ENCODE data around the gene EVA1A. TPM values are rescaled to one million over a fixed set of nuclear protein-coding genes. Genes with fewer than 3 reads are reported as not detected.

EVA1A gene
- total RNA-seq, 4 donors from 2014 or later: 0.17 to 1.2 (median 0.69) TPM; not detected in 1

DNA sequence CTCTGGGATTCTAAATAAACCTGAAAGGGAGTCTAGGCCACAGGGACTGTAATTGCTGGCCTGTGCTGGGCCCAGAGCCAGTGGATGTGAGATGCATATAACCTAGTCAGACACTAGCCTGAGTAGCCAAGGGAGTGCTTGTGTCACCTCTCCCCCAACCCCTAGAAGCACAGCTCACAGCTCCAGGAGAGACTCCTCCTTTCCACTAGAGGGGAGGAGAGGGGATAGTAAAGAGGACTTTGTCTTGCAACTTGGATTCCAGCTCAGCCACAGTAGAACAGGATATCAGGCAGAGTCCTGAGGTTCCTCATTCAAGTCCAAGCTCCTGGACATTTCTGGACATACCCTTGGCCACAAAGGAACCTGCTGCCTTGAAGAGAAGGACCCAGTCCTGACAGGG is 18.4 kb upstream of the EVA1A start:
- no peak overlapping the region for H3K27ac ChIP-seq (replicated peaks in 1 of 4)
- TF ChIP-seq EP300 (IDR thresholded peaks at IDR 0.05): no peak
- TF ChIP-seq POLR2AphosphoS5 (IDR thresholded peaks at IDR 0.05): no peak
- TF ChIP-seq, protein P1, sequence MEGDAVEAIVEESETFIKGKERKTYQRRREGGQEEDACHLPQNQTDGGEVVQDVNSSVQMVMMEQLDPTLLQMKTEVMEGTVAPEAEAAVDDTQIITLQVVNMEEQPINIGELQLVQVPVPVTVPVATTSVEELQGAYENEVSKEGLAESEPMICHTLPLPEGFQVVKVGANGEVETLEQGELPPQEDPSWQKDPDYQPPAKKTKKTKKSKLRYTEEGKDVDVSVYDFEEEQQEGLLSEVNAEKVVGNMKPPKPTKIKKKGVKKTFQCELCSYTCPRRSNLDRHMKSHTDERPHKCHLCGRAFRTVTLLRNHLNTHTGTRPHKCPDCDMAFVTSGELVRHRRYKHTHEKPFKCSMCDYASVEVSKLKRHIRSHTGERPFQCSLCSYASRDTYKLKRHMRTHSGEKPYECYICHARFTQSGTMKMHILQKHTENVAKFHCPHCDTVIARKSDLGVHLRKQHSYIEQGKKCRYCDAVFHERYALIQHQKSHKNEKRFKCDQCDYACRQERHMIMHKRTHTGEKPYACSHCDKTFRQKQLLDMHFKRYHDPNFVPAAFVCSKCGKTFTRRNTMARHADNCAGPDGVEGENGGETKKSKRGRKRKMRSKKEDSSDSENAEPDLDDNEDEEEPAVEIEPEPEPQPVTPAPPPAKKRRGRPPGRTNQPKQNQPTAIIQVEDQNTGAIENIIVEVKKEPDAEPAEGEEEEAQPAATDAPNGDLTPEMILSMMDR (IDR thresholded peaks at IDR 0.05): no peak
- TF ChIP-seq POLR2A (IDR thresholded peaks at IDR 0.05; ENCODE audit: low read depth): no peak
- H3K4me3 ChIP-seq: no peak overlapping the region
- no peaks in the 10 kb centered on the region for H3K4me1 ChIP-seq
- DNase-seq (ENCODE audit: extremely low spot score): no peak
- H3K27me3 ChIP-seq: no peaks in the 10 kb centered on the region
- H3K9me3 ChIP-seq: peaks cover 0 to 8% (median 0%) of the 10 kb centered on the region in 4 donors
- H3K36me3 ChIP-seq: no peaks in the 10 kb centered on the region
- intact Hi-C loops (cut with DNase I): no loop called here

DNA sequence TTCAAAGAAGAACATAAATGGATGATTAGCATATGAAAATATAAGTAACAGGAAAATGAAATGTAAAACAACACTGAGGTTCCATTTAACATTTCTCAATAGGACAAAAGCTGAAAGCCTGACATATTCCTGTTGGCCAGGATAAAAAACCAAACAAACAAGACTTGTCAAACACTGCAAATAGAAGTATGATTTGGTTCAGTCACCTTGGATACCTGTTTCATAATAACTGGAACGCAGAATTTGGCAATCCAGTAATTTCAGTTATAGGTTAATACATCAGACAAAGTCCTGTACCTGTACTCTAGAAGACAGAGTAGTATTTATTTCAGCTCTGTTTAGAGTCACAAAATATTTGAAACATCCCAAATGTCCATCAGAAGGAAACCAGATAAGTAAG is 16.5 kb upstream of the EVA1A start:
- no peaks in the 10 kb centered on the region for H3K4me1 ChIP-seq
- DNase-seq (ENCODE audit: extremely low spot score): no peak
- WGBS: 80% methylated on average over 1 of the region's 1 CpG
- intact Hi-C loops (cut with DNase I): no loop called here
- H3K27me3 ChIP-seq: no peaks in the 10 kb centered on the region
- H3K36me3 ChIP-seq: no peaks in the 10 kb centered on the region
- peaks cover 0 to 8% (median 0%) of the 10 kb centered on the region in 4 donors for H3K9me3 ChIP-seq
- TF ChIP-seq POLR2AphosphoS5 (IDR thresholded peaks at IDR 0.05) (no peak), POLR2A (IDR thresholded peaks at IDR 0.05; ENCODE audit: low read depth) (no peak), EP300 (IDR thresholded peaks at IDR 0.05) (no peak)
- TF ChIP-seq, protein P1 (IDR thresholded peaks at IDR 0.05): no peak
- no peak overlapping the region for H3K4me3 ChIP-seq
- no peak overlapping the region for H3K27ac ChIP-seq (replicated peaks in 1 of 4)

DNA sequence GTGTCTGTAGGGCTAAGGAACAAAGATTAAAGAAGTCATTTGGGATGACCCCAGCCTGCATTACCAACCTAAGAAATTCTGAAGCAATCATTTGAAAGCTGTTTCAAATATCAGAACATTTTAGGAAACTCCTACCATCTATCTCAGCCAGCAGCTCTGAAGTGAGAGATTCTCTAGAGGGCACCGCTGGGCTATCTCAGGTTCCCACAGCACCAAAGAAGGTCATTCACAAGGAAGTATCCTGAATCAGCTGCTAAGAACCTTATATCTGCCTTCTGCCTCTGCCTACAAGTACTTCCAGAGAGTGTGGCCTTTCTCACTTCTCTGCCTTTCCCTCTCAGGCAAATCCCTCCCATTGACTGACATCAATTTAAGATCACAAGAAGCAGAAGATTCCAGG is 13.4 kb upstream of the EVA1A start:
- TF ChIP-seq, protein P1 (IDR thresholded peaks at IDR 0.05): no peak
- TF ChIP-seq EP300 (IDR thresholded peaks at IDR 0.05): no peak
- no peak for TF ChIP-seq POLR2AphosphoS5 (IDR thresholded peaks at IDR 0.05)
- TF ChIP-seq POLR2A (IDR thresholded peaks at IDR 0.05; ENCODE audit: low read depth): no peak
- Histone ChIP-seq H3K4me1 (peaks cover 0 to 14% (median 10%) of the 10 kb centered on the region in 4 donors), H3K27me3 (no peaks in the 10 kb centered on the region), H3K36me3 (no peaks in the 10 kb centered on the region), H3K9me3 (peaks cover 0 to 8% (median 0%) of the 10 kb centered on the region in 4 donors), H3K27ac (replicated peaks in 1 of 4) (no peak overlapping the region), H3K4me3 (no peak overlapping the region)
- 92% methylated on average over 1 of the region's 1 CpG for WGBS
- intact Hi-C loops (cut with DNase I): no loop called here
- DNase-seq (ENCODE audit: extremely low spot score): no peak

DNA sequence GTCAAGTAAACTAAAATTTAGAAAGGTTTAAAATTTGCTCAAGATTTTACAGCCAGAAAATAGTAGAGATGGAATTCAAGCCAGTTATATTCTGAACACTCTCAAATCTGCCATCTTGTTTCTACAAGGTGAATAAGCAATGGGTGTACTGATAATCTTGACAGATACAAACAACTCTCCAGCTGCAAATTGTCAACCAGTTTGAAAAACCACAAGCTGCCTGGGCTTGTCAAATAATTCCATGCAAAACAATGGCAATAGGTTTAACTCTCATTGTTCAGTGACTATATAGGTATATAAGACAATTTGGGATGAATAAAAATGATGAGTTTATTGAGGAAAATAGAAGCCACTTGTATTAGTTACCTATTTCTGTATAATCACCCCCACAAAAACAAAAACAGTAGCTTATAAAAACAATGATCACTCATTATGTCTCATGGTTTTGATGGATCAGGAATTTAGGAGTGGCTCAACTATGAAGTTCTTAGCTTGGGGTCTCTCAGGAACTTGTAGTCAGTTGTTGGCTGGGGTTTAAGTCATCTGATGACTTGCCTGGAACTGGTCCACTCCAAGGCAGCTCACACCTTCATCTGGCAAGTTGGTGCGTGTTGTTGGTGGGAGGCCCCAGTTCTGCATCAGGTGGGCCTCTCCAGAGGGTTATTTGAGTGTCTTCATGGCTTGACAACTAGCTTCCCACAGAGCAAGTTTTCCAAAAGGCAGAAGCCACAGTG is 12.6 kb upstream of the EVA1A start:
- TF ChIP-seq POLR2A (IDR thresholded peaks at IDR 0.05; ENCODE audit: low read depth): no peak
- TF ChIP-seq POLR2AphosphoS5 (IDR thresholded peaks at IDR 0.05): no peak
- TF ChIP-seq, protein P1 (IDR thresholded peaks at IDR 0.05): no peak
- no peak for TF ChIP-seq EP300 (IDR thresholded peaks at IDR 0.05)
- intact Hi-C loops (cut with DNase I): no loop called here
- no peaks in the 10 kb centered on the region for H3K36me3 ChIP-seq
- DNase-seq (ENCODE audit: extremely low spot score): no peak
- H3K4me1 ChIP-seq: peaks cover 0 to 14% (median 10%) of the 10 kb centered on the region in 4 donors
- no peak overlapping the region for H3K4me3 ChIP-seq
- H3K9me3 ChIP-seq: peaks cover 0 to 8% (median 0%) of the 10 kb centered on the region in 4 donors
- H3K27ac ChIP-seq (replicated peaks in 1 of 4): no peak overlapping the region
- 89% methylated on average over 1 of the region's 1 CpG for WGBS
- no peaks in the 10 kb centered on the region for H3K27me3 ChIP-seq
